C4-2B (cell line): Measurements from ENCODE around the gene IQSEC2.

ENCODE experiments used
- H3K27ac ChIP-seq: fragments of 450-650 bp; 2 replicates; pipeline ENCODE4 v1.5.1; 2017
- ZFX ChIP-seq: fragments of 450-650 bp; IDR thresholded peaks from 2 replicates; pipeline ENCODE4 v1.6.1; 2017
- TF ChIP-seq, protein P1 (sequence below): fragments of 450-650 bp; conservative IDR thresholded peaks from 2 replicates; pipeline ENCODE4 v1.5.1; 2017; ENCODE audit warnings: mild to moderate bottlenecking

The IQSEC2 gene

DNA sequence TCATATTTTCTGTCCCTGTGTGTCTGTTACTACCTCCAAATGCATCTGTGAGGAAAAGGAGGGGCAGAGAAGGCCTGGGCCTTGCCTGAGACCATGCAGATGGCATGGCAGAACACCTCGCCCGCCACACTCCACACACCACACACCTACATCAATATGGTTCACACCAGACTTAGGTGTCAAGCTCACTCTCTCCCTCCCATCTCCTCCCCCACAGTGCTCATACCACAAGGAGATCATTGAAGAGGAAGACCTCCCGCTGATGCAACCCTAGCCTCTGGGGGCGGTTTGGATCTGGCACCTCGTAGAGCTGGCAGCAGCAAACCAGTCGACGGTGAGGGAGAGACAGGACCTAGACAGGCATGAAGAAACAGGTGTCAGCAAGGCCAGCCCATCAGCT, 39.8 kb downstream of the IQSEC2 start:
- no peak for TF ChIP-seq ZFX
- TF ChIP-seq, protein P1, sequence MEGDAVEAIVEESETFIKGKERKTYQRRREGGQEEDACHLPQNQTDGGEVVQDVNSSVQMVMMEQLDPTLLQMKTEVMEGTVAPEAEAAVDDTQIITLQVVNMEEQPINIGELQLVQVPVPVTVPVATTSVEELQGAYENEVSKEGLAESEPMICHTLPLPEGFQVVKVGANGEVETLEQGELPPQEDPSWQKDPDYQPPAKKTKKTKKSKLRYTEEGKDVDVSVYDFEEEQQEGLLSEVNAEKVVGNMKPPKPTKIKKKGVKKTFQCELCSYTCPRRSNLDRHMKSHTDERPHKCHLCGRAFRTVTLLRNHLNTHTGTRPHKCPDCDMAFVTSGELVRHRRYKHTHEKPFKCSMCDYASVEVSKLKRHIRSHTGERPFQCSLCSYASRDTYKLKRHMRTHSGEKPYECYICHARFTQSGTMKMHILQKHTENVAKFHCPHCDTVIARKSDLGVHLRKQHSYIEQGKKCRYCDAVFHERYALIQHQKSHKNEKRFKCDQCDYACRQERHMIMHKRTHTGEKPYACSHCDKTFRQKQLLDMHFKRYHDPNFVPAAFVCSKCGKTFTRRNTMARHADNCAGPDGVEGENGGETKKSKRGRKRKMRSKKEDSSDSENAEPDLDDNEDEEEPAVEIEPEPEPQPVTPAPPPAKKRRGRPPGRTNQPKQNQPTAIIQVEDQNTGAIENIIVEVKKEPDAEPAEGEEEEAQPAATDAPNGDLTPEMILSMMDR, result no peak
- H3K27ac ChIP-seq, result no peak overlapping the region

DNA sequence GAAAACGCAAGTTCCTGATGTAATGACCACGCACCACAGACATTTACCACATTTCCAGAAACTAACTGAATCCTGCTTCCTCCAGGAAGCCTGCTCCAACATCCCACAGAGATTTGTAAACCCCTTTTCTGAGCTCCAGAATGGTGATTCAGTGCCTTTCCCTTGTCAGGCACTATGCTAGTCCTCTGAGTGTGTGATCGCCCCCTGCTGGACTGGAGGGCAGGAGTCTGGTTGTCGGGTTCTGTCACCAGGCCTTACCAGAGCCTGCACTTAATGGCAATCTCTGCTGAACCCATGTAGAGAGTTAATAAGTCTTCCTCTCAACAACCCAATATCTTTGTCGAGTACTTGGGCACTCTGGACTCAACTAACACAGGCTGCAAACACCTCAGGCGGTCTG, 41.9 kb downstream of the IQSEC2 start:
- TF ChIP-seq, protein P1, result peak; percentile 24
- no peak for TF ChIP-seq ZFX
- H3K27ac ChIP-seq, result no peak overlapping the region

DNA sequence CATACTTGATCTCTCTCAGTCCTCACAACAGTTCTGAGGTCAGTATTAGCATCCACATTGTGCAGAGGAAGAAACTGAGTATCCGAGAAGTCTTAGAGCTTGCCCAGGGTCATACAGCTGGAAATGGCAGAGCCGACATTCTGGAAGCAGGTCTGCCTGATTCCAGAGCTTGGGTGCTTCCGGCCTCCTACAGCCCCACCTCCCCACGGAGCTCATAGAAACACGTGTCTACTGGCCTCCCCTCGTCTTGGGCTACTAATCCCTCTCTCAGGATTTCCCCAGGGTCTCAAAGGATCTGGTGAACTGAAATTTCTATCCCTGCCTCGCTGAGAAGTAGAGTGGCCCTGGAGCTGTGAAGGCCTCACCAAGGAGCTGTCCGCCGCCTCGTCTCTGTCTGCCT, 44.3 kb downstream of the IQSEC2 start:
- no peak overlapping the region for H3K27ac ChIP-seq
- TF ChIP-seq, protein P1, result no peak
- no peak for TF ChIP-seq ZFX

DNA sequence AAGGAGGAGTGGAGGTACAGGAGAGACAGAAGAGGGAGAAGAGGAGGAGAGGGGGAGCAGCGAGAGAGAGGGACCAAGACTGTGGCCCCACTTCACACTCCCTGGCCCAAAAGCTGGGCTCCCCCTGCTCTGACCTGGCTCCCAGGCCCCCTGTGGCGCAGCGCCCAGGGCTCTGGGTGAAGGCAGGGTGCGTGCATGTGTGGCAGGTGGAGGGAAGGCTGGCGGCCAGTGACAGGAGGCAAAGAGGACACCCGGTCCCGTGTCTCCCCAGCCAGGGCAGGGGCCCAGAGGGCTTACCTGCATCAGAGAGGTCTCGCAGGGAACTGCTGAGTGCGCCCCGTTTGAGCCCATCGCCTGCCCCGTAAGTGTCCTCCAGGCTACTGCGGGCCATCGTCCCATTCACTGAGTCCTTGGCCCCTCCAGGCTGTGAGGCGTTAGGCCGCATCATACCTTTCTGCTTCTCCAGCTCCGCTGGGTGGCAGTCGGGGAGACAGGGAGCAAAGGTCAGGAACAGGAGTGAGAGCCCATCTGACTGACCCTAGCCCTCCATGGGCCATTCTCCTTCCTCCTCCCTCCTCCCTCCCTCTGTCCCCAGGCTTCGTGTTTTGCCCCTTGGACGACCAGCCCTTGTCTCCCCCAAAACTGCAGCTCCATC, 45.2 kb downstream of the IQSEC2 start:
- H3K27ac ChIP-seq, result no peak overlapping the region
- TF ChIP-seq, protein P1, result no peak
- no peak for TF ChIP-seq ZFX

DNA sequence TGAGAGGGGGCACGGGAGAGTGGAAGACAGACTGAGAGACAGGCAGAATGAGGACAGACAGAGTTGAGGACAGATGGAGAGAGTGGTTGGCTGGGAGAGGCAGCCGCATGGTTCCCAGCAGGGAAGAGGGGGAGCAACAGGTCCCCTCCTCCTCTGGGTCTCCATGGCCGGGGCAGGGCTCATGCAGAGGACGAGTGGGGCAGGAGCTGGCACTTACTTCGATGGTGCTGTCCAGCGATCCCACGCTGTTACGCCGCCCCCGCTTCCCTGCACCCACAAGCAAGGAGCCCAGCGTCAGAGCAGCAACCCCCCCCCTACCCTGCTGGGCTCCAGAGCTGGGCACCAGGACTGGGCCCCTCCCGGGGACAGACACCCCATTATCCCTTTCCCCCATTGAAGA, 45.8 kb downstream of the IQSEC2 start:
- TF ChIP-seq, protein P1, result no peak
- TF ChIP-seq ZFX, result no peak
- no peak overlapping the region for H3K27ac ChIP-seq

DNA sequence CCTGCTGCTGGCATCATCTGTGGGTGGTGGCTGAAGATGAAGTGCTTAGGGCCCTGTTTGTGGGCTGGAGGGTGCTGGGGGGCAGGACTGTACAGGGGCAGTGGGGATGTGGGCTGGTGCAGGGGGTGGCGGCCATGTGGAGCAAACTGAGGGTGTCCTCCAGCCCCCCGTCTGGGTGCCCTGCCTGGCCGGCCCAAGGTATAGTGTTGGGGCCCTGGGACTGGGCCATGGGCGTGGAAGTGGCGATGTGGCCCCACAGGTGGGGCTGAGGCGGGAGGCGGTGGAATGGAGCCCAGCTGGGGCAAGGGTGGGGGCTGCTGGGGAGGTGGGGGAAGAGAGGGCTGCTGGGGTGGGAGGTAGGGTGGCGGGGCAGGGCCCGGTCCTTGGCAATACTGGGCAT, 46.9 kb downstream of the IQSEC2 start:
- no peak for TF ChIP-seq ZFX
- TF ChIP-seq, protein P1, result no peak
- H3K27ac ChIP-seq, result no peak overlapping the region

DNA sequence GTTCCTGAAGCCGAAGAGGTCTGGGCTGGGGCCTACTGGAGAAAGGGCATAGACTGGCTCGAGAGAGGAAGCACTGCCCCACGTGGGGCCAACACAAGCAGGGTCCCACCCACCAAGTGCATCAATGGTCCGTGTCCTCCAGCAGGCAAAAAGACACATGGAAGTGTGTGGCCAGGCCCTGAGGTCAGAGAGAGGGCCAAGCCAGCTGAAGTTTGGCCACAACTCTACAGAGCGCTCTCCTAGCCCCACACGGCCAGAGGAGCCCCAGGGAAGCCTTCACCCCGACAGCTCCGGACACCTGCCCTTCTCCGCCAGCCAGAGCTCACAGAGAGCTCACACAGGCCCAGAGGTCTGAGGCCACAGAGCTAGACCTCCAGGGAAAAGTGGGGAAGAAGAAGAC, 47.8 kb downstream of the IQSEC2 start:
- TF ChIP-seq, protein P1, result no peak
- no peak for TF ChIP-seq ZFX
- no peak overlapping the region for H3K27ac ChIP-seq
